Stimulated activated CD4-positive, alpha-beta T cell treated with anti-CD3 and anti-CD28 coated beads, Interleukin-12 subunit alpha, Interleukin-12 subunit beta, amount 100 ng/mL, for 24 hours (primary cell): ENCODE measurements around the gene TTC33.

Experiments
- DNase-seq, 2 experiments: peaks; one replicate each; pipeline ENCODE4 v3.0.0-alpha.2; 2020; ENCODE audit warnings: low read depth in 2 of 2

The TTC33 gene

GRCh38 chr5:40521108-40521785 lies 234.5 kb downstream of the TTC33 start:
- no peak for DNase-seq

GRCh38 chr5:40518485-40518917 lies 237.3 kb downstream of the TTC33 start:
- DNase-seq: no peak

- DNase-seq: no peak
Observed at GRCh38 chr5:40515476-40515875, 240.3 kb downstream of the TTC33 start.

- no peak for DNase-seq
Observed at GRCh38 chr5:40514976-40515375, 240.8 kb downstream of the TTC33 start.

GRCh38 chr5:40511801-40512200 lies 244.0 kb downstream of the TTC33 start:
- no peak for DNase-seq

- no peak for DNase-seq
Observed at GRCh38 chr5:40507095-40507494, 248.7 kb downstream of the TTC33 start.

- DNase-seq: no peak
Observed at GRCh38 chr5:40505031-40505430, 250.7 kb downstream of the TTC33 start.

- DNase-seq: peak in 1 of 2 experiments; percentile 30
Observed at GRCh38 chr5:40503439-40503838, 252.3 kb downstream of the TTC33 start.

- DNase-seq: no peak
Observed at GRCh38 chr5:40502736-40503135, 253.0 kb downstream of the TTC33 start.

GRCh38 chr5:40501711-40502444 lies 253.9 kb downstream of the TTC33 start:
- DNase-seq: no peak

- DNase-seq: no peak
Observed at GRCh38 chr5:40499518-40500273, 256.1 kb downstream of the TTC33 start.

- no peak for DNase-seq
Observed at GRCh38 chr5:40499007-40499406, 256.8 kb downstream of the TTC33 start.

GRCh38 chr5:40497573-40497972 lies 258.2 kb downstream of the TTC33 start:
- DNase-seq: no peak

GRCh38 chr5:40495237-40495635 lies 260.5 kb downstream of the TTC33 start:
- no peak for DNase-seq

GRCh38 chr5:40494631-40495236 lies 261.0 kb downstream of the TTC33 start:
- no peak for DNase-seq

- no peak for DNase-seq
Observed at GRCh38 chr5:40492056-40492455, 263.7 kb downstream of the TTC33 start.

- DNase-seq: no peak
Observed at GRCh38 chr5:40491644-40492043, 264.1 kb downstream of the TTC33 start.

- no peak for DNase-seq
Observed at GRCh38 chr5:40490464-40491111, 265.2 kb downstream of the TTC33 start.

GRCh38 chr5:40489421-40489820 lies 266.3 kb downstream of the TTC33 start:
- DNase-seq: no peak

- DNase-seq: peak; percentile 14 to 34
Observed at GRCh38 chr5:40486437-40487275, 269.1 kb downstream of the TTC33 start.
